Embryonic facial prominence (tissue), 1 donor: ENCODE measurements around the gene TSPAN1.

ENCODE experiments used
- DNase-seq: peaks from one replicate; pipeline ENCODE4 v3.0.0-alpha.2; 2016; ENCODE audit errors: extremely low spot score

Gene TSPAN1

GRCh38 chr1:46187106-46187869 is 12.4 kb downstream of the TSPAN1 start:
- no peak for DNase-seq

- no peak for DNase-seq
Observed at GRCh38 chr1:46188295-46189030, 13.6 kb downstream of the TSPAN1 start.

DNA sequence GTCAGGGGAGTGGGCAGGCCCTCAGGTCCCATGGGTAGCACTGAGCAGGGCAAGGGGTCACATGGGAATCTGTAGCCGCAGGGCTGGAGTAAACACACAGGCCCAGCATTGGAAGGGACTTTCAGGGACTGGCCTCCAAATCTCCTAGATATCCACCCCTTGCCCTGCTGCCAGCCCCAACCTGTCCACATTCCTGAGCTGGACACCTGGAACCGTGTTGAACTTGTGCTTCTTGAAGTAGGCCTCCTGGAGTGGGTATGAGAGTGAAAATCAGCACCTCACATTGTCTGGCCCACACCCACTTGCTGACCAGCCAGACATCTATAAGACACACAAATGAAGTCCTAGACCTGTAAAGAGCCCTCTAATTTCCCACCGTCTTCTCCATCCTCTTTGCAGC is 15.7 kb downstream of the TSPAN1 start:
- no peak for DNase-seq

DNA sequence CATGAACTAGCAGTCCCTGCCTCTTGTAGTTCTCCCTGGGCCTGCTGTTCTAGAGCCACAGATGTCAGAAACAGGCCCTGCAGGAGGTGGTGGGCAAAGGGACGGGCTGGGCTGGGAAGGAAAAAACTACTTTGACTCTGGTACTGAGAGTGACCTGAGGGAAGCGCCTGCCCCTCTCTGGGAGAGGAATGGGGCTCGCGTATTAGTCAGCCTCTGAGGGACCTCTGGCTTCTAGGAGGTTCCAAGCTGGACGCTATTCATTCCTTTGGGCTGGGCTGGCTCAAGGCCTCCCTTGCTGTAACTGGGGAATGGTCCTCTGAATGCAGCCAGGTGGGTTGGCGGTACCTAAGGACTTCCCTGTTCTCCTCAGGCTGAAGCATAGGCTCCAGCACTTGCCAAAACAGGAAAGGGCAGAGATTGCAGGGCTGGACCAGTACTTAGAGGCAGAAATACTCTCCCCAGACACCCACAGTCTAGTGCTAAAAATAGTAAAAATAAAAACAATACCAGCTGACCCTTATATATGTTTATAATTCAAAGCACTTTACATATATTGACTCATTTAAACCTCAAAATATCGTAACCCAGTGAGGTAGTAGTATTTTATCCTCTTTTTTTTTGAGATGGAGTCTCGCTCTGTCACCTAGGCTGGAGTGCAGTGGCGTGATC is 16.3 kb downstream of the TSPAN1 start:
- DNase-seq, result no peak

DNA sequence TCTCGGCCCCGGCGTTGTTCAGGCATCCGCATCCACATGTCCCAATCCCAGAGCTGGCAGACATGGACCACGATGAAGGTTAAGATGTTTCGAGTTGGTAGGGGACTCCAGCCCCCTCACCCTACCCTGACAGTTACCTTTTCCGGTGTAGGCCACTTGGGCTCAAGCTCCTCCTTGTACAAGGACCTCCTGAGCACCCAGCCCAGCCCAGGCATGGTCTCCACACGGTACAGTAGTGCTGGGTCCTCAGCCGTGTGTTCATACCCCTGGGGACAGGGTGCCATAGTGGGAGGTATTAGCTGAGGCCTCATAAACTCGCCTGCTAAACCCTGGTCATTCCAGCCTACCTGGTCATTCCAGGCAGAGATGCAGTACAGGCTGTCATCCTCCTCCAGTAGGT is 17.3 kb downstream of the TSPAN1 start:
- no peak for DNase-seq

GRCh38 chr1:46193285-46193684 is 18.4 kb downstream of the TSPAN1 start:
- no peak for DNase-seq

DNA sequence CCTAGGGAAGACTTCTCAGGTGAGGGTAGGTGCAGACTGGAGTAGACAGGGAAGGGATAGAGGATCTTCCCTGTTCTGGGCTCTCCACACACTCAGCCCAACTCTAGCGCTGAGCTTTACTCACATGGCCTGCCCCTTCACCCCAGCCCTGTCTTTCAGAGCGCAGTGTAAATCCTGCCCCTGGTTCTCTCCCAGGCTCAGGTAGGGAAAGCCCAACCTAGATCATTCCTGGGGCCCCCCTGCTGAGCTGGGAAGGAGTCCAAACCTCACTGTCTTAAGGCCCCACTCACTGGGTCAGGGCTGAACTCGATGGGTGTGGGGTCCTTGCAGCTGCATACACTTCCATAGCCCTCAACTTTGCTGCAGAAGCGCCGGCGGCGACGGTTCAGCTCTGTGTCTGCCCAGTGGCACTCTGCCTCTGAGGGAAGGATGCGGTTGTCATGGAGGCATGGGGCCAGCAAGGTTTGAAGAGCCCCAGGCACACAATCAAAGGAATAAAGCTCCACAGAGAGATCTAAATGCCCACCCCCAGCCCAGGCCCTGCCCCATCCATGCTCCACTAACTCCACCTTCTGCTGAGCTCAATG is 19.2 kb downstream of the TSPAN1 start:
- no peak for DNase-seq

DNA sequence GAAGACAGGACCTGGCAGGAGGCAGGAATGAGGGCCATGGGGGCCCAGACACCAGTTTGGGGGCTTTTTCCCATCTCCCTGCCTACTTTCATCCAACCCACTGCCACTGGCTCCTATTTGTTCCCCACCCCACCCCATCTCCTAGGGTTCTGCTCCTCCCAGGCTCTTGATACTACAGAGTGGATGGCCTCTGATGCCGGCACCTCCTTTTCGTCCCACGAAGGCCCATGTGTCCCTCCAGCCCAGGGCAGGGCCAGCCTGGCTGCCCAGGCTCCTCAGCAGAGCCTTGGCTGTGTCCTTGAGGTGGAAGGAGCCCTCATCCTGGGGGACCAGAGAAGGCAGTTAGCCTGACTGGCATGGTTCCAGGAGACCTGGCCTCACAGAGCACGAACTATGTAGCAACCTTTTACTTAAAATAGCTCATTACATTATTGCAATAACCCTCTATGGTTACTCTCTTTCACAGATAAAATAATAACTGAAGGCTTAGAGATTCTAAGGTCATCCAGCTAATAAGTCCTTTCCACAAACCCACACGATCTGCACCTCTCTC is 19.8 kb downstream of the TSPAN1 start:
- DNase-seq, result no peak

DNA sequence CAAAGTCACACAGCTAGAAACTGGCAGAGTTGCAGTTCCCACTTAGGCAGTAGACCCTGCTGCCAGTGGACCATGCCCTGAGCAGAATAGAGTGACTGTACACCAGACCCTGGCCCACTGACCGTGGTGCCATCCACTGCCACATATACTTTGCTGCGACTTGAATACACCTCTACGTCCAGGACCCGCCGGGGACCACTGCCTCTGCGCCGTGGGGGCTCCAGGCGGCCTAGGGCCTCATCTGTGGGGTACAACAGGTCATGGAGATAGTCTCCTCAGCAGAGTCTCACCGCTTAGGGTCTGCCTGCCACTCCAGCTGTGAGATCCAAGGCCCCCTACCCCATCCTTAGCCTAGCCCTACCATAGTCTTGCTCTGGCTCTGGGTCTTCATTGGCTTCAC is 21.7 kb downstream of the TSPAN1 start:
- no peak for DNase-seq

DNA sequence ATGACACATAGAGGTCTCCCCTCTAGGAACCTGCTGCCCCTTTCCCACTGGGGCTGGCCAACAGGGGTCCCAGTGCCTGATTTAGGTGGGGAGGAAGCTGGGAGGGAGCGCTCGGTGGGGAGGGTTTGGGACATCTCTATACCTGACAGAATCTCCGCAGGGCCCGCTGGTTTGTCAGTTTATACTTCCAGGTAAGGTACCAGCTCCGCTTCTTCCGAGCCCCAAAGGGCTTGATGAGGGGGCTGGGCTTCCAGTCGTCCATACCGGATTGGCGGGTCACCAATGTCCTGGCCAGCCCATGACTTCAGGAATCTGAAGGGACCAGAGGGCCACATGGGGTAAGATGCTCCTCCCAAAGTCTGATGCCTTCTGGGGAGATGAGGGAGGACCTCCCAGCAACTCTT is 22.7 kb downstream of the TSPAN1 start:
- no peak for DNase-seq

GRCh38 chr1:46197964-46198811 is 23.3 kb downstream of the TSPAN1 start, which contains the start of gene POMGNT1:
TSS of gene POMGNT1 (minus strand) at chr1:46198434. CDS start at chr1:46197821, 613 bp downstream.
- DNase-seq, result no peak

- DNase-seq, result no peak
Observed at GRCh38 chr1:46199233-46199749, 24.4 kb downstream of the TSPAN1 start.

DNA sequence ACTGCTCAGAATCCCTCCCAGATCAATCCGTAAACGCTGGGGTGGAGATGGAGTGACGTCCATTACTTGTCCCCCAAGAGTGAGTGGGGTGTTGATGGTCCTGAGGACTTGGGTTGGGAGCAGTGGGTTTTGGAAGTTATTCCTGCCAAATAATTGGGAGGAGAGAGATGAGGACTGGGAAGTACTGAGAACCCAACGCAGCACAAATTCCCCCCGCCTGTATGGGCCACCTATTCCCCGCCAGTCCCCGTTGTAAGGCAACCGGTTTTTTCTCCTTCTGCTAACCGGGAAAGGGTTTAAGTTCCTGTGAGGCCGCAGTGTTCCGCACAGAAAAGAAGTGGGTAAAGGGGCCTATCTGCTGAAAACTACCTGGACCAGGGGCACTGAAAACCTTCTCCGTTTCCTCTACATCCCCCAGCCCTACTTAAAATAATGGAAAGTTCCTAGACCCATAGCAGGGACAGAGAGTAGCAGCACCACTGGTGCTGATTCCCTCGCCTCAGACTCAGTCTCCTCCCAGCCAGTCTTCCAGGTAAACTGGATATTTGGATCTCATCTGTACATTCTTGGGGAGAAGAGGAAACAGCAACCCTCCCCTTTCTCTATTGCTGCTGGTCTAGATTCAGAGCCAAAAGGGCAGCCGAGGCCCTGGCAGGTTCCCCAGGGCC is 29.0 kb downstream of the TSPAN1 start:
- DNase-seq, result no peak

DNA sequence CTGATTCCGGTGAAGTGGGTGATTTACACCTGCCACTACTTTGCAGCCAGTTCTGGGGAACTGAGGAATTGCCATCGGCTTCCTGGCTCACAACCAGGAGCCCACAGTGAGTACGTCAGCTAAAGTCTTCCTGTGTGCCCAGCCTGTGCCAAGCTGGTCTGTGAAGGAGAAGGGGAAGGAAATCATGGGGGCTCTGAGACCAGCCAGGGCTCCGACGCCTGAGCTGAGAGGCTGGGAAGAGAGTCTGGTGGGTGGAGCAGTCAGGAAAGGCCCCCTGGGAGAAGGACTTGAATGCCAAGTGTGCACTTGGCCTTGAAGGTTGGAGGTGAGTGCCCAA is 29.5 kb downstream of the TSPAN1 start:
- no peak for DNase-seq

DNA sequence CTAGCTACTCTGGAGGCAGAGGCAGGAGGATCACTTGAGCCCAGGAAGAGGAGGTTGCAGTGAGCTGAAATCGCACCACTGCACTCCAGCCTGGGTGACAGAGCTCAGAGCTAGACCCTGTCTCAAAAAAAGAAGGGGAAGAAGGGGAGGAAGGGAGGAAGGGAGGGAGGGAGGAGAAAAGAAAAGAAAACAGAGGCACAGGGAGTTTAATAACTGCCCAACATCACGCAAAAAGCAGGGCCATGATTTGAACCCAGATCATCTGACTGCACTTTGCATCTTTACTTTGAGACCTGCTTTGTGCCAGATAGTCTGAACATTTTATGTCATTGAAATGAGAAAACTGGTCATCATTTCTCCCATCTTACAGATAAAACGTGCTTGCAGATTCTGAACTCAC is 30.3 kb downstream of the TSPAN1 start:
- DNase-seq, result no peak

DNA sequence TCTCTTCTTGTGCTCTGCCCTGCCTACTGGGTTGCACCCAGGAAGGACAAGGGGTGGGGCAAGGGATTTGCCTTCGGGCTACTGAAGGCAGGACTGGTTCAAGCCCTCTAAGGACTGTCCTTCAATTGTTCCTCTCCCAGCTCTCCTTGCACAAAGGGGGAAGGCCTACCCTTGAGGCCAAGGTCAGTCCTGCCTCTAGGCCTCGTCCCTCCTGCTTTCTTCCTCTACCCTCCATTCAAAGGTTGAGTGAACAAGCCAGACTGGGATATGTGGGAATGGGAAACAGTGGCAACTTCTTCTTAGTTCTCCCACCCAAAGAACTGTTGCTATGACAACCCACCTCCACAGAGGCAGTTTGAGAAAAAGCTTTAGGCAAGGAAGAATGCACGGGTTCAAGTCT is 30.9 kb downstream of the TSPAN1 start:
- no peak for DNase-seq

DNA sequence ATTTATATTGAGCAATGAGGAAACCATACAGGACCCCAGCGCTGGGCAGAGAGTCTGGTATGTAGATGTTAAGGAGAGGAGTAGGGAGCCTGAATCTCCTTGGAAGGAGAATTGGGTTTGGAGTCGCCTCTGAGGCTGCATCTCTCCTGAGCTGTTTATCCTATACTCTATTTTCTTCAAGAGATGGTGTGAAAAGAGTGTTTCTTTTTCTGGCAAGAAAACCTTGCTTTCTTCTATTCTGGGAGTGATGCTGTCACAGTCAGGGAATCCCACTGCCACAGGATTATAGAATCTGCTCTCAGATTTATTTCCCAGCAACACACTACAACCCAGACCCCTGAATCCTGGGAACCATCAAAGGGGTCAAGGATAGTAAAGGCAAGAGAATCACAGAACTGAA is 31.5 kb downstream of the TSPAN1 start:
- DNase-seq, result no peak

GRCh38 chr1:46210561-46210960 is 35.7 kb downstream of the TSPAN1 start:
- DNase-seq, result no peak

GRCh38 chr1:46211051-46211450 is 36.2 kb downstream of the TSPAN1 start:
- no peak for DNase-seq

GRCh38 chr1:46215504-46215903 is 40.6 kb downstream of the TSPAN1 start:
- DNase-seq, result no peak
